ENCODE results near the gene BICD2. TPM values are rescaled to one million over a fixed set of nuclear protein-coding genes. Genes with fewer than 3 reads are reported as not detected.

Gene BICD2
- total and polyA plus RNA-seq, 12 donors = 22.5 to 41.8 (median 33.2) TPM

DNA sequence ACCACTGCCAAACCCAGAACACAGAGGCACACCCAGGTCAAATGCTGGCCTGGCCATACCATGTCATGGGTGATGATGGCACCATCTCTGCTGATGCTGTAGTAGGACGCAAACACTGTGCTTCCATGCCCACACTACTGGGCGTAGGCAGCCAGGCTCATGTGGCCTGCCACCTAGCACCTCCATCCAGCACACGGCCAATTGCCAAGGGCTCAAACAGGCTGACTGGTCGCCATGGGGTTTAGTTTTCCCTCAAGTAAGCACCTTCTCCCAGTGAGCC is 39.4 kb downstream of the BICD2 start:
- no peak for TF ChIP-seq CTCF (IDR thresholded peaks at IDR 0.05)
- ATAC-seq = no peak
- no peaks in the 10 kb centered on the region for H3K27me3 ChIP-seq
- H3K36me3 ChIP-seq = peaks cover 0 to 75% (median 25%) of the 10 kb centered on the region in 9 donors
- DNase-seq = no peak
- H3K4me3 ChIP-seq = no peak overlapping the region
- intact Hi-C loops (cut with DNase I) = loop anchor here in 5 of 10 donors (5.0 kb wide), 2 partner anchors 37 to 47 kb away; partner anchors contain the start of gene BICD2 (in 4 of the 5)
- 97 to 98% methylated on average over 4 of the region's 4 CpGs for WGBS, 2 donors
- H3K4me1 ChIP-seq = peaks cover 7 to 40% (median 25%) of the 10 kb centered on the region in 9 donors
- H3K27ac ChIP-seq = no peak overlapping the region
- no peaks in the 10 kb centered on the region for H3K9me3 ChIP-seq

DNA sequence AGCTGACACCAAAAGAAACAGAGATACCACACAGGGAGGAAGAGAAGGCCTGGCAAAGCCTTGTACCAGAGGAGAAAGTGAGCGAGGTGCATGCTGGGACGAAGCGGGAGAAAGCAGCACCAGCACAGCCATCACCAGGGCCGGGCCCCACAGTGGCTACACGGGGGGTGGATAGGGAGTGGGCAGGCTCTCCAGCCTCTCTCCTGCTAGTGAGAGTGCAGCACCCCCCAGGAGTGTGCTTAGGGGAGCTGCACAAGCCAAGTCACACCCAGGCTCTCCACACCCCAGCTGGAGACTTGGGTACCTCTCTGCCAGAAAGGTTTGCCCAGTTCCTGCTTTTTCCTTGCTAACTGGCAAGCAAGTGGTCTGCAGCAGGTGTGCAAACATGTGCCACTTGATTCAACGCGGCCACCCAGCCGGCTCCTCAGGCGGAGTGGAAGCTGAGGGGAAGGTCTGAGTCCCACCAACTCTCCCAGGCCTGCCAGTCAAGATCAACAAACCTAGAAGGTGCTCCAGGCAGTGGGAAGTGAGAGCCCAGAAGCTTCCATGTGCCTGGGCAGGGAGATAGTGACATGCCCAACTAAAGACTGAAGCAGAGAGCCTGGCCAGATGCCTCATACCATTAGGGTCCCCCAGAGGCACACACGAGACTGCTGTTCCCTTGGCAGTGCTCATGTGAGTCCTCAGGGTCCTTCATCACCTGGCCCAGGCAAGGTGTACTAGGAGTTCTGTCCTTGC is 39.9 kb downstream of the BICD2 start:
- Histone ChIP-seq H3K27me3 (no peaks in the 10 kb centered on the region), H3K9me3 (no peaks in the 10 kb centered on the region), H3K4me3 (no peak overlapping the region), H3K4me1 (peaks cover 7 to 35% (median 20%) of the 10 kb centered on the region in 9 donors), H3K36me3 (peaks cover 5 to 80% (median 31%) of the 10 kb centered on the region in 9 donors), H3K27ac (no peak overlapping the region)
- DNase-seq (no peak), ATAC-seq (no peak)
- intact Hi-C loops (cut with DNase I) = loop anchor here in 6 of 10 donors (5.0 kb wide), 2 partner anchors 38 to 48 kb away; partner anchors contain the start of gene BICD2 (in 4 of the 6)
- no peak for TF ChIP-seq CTCF (IDR thresholded peaks at IDR 0.05)
- 93 to 94% methylated on average over 10 of the region's 10 CpGs for WGBS, 2 donors

- Histone ChIP-seq H3K4me1 (peaks cover 7 to 28% (median 14%) of the 10 kb centered on the region in 9 donors), H3K9me3 (no peaks in the 10 kb centered on the region), H3K4me3 (no peak overlapping the region), H3K36me3 (peaks cover 10 to 84% (median 39%) of the 10 kb centered on the region in 9 donors), H3K27ac (no peak overlapping the region), H3K27me3 (no peaks in the 10 kb centered on the region)
- no peak for TF ChIP-seq CTCF (IDR thresholded peaks at IDR 0.05)
- ATAC-seq (no peak), DNase-seq (peak in 1 of 2 donors; percentile 2)
- WGBS, 2 donors = 76 to 80% methylated on average over 9 of the region's 9 CpGs
- intact Hi-C loops (cut with DNase I) = loop anchor here in 1 of 10 donors (5.0 kb wide), 1 partner anchor 48 kb away; no protein-coding TSS in a partner anchor
Measured at GRCh38 chr9:92723801-92724323, 40.8 kb downstream of the BICD2 start.

GRCh38 chr9:92723299-92723625 is 41.4 kb downstream of the BICD2 start:
- Histone ChIP-seq H3K36me3 (peaks cover 11 to 84% (median 40%) of the 10 kb centered on the region in 9 donors), H3K4me1 (peaks cover 7 to 27% (median 14%) of the 10 kb centered on the region in 9 donors), H3K4me3 (no peak overlapping the region), H3K27ac (no peak overlapping the region), H3K27me3 (no peaks in the 10 kb centered on the region), H3K9me3 (no peaks in the 10 kb centered on the region)
- WGBS, 2 donors = 83 to 88% methylated on average over 3 of the region's 3 CpGs
- no peak for TF ChIP-seq CTCF (IDR thresholded peaks at IDR 0.05)
- DNase-seq (peak in 1 of 2 donors; percentile 1), ATAC-seq (no peak)
- intact Hi-C loops (cut with DNase I) = loop anchor here in 1 of 10 donors (5.0 kb wide), 1 partner anchor 49 kb away; no protein-coding TSS in a partner anchor

Data from heart right ventricle (tissue), 16 donors.